ENCODE data around the gene GAPDHS. TPM values are rescaled to one million over a fixed set of nuclear protein-coding genes. Genes with fewer than 3 reads are reported as not detected.

Gene GAPDHS
- total and polyA plus RNA-seq, 2 donors (not counting 1 experiment from before 2014, with no cell fraction given): not detected

- H3K9ac ChIP-seq (ENCODE audit: low read length): no peak overlapping the region
- Mint-ChIP-seq H3K4me3 (no peak overlapping the region), H3K4me1 (peaks cover 19% of the 10 kb centered on the region), H3K27ac (no peak overlapping the region), H3K9me3 (ENCODE audit: insufficient read depth) (no peaks in the 10 kb centered on the region), H3K27me3 (peaks cover 46% of the 10 kb centered on the region)
- no peak overlapping the region for H3K4me2 ChIP-seq (replicated peaks; ENCODE audit: low read depth, low read length, poor library complexity, severe bottlenecking)
- intact Hi-C loops (cut with micrococcal nuclease): no loop called here
- WGBS (ENCODE audit: insufficient coverage): 100% methylated on average over 4 of the region's 7 CpGs
- CTCF ChIA-PET: interaction anchor here (1.1 to 3.9 kb wide), 8 partner anchors 9 to 179 kb away, joined by 3 to 24 read pairs (median 10); no protein-coding TSS in a partner anchor
- no peaks in the 10 kb centered on the region for H4K20me1 ChIP-seq (ENCODE audit: control insufficient read depth, insufficient read depth, low read length, poor library complexity, severe bottlenecking)
- peaks cover 0 to 64% (median 11%) of the 10 kb centered on the region in 4 experiments for H3K27me3 ChIP-seq (replicated peaks in 1 of 4; ENCODE audit: control extremely low read depth in 1 of 4, control insufficient read depth in 3 of 4, insufficient read depth in 4 of 4, low read length in 3 of 4)
- DNase-seq (no peak), ATAC-seq (ENCODE audit: low read depth) (no peak)
- H2AFZ ChIP-seq (ENCODE audit: insufficient read depth, low read depth, low read length, poor library complexity, severe bottlenecking): no peak overlapping the region
- H3K4me1 ChIP-seq (ENCODE audit: control insufficient read depth in 2 of 2, insufficient read depth in 2 of 2, low read length in 2 of 2): peaks cover 19 to 21% of the 10 kb centered on the region in 2 donors
- peaks cover 0 to 11% (median 0%) of the 10 kb centered on the region in 3 donors for H3K9me3 ChIP-seq (ENCODE audit: control extremely low read depth in 1 of 3, control insufficient read depth in 2 of 3, insufficient read depth in 1 of 3, low read length in 2 of 3)
- POLR2A ChIA-PET: no interaction called here
- H3K36me3 ChIP-seq (replicated peaks in 1 of 2; ENCODE audit: control extremely low read depth in 1 of 2, control insufficient read depth in 1 of 2, extremely low read depth in 1 of 2, insufficient read depth in 2 of 2, low read length in 1 of 2): no peaks in the 10 kb centered on the region
- H3K27ac ChIP-seq (ENCODE audit: low read length in 2 of 2): no peak overlapping the region
- TF ChIP-seq EZH2 (IDR thresholded peaks at IDR 0.05; ENCODE audit: borderline replicate concordance, insufficient read depth, low read depth, low read length, poor library complexity, severe bottlenecking): no peak
- TF ChIP-seq CTCF (IDR thresholded peaks at IDR 0.05): no peak
- H3K79me2 ChIP-seq (ENCODE audit: control insufficient read depth, insufficient read depth, low read length): no peaks in the 10 kb centered on the region
- H3K4me3 ChIP-seq (ENCODE audit: control extremely low read depth in 1 of 5, extremely low read depth in 1 of 5, insufficient read depth in 1 of 5, low read depth in 2 of 5, low read length in 4 of 5): no peak overlapping the region
Measured at GRCh38 chr19:35511337-35511736, 21.9 kb upstream of the GAPDHS start.

- Histone ChIP-seq H4K20me1 (ENCODE audit: control insufficient read depth, insufficient read depth, low read length, poor library complexity, severe bottlenecking) (no peaks in the 10 kb centered on the region), H2AFZ (ENCODE audit: insufficient read depth, low read depth, low read length, poor library complexity, severe bottlenecking) (no peak overlapping the region), H3K27me3 (replicated peaks in 1 of 4; ENCODE audit: control extremely low read depth in 1 of 4, control insufficient read depth in 3 of 4, insufficient read depth in 4 of 4, low read length in 3 of 4) (peaks cover 0 to 54% (median 13%) of the 10 kb centered on the region in 4 experiments), H3K27ac (ENCODE audit: low read length in 2 of 2) (no peak overlapping the region), H3K36me3 (replicated peaks in 1 of 2; ENCODE audit: control extremely low read depth in 1 of 2, control insufficient read depth in 1 of 2, extremely low read depth in 1 of 2, insufficient read depth in 2 of 2, low read length in 1 of 2) (no peaks in the 10 kb centered on the region), H3K9me3 (ENCODE audit: control extremely low read depth in 1 of 3, control insufficient read depth in 2 of 3, insufficient read depth in 1 of 3, low read length in 2 of 3) (peaks cover 0 to 11% (median 0%) of the 10 kb centered on the region in 3 donors), H3K4me1 (ENCODE audit: control insufficient read depth in 2 of 2, insufficient read depth in 2 of 2, low read length in 2 of 2) (peaks cover 19 to 21% of the 10 kb centered on the region in 2 donors), H3K9ac (ENCODE audit: low read length) (no peak overlapping the region), H3K79me2 (ENCODE audit: control insufficient read depth, insufficient read depth, low read length) (no peaks in the 10 kb centered on the region), H3K4me3 (ENCODE audit: control extremely low read depth in 1 of 5, extremely low read depth in 1 of 5, insufficient read depth in 1 of 5, low read depth in 2 of 5, low read length in 4 of 5) (no peak overlapping the region), H3K4me2 (replicated peaks; ENCODE audit: low read depth, low read length, poor library complexity, severe bottlenecking) (no peak overlapping the region)
- Mint-ChIP-seq H3K4me1 (peaks cover 19% of the 10 kb centered on the region), H3K27ac (no peak overlapping the region), H3K9me3 (ENCODE audit: insufficient read depth) (no peaks in the 10 kb centered on the region), H3K27me3 (peaks cover 41% of the 10 kb centered on the region), H3K4me3 (no peak overlapping the region)
- DNase-seq (no peak), ATAC-seq (ENCODE audit: low read depth) (no peak)
- CTCF ChIA-PET: no interaction called here
- TF ChIP-seq EZH2 (IDR thresholded peaks at IDR 0.05; ENCODE audit: borderline replicate concordance, insufficient read depth, low read depth, low read length, poor library complexity, severe bottlenecking): no peak
- TF ChIP-seq CTCF (IDR thresholded peaks at IDR 0.05): no peak
- POLR2A ChIA-PET: no interaction called here
- WGBS (ENCODE audit: insufficient coverage): 95% methylated on average over 15 of the region's 15 CpGs
- intact Hi-C loops (cut with micrococcal nuclease): no loop called here
Measured at GRCh38 chr19:35512831-35513627, 20.2 kb upstream of the GAPDHS start.

Measured in B cell (primary cell).